DMS153 (cell line): ENCODE results near the gene CSF1R.
"Not testable (repeated sequence)": the region's sequence is repeated elsewhere in the genome, so short reads cannot be mapped to it uniquely, and the experiment has no call there.

ENCODE experiments used
- DNase-seq: peaks from one replicate; lab custom pipeline; 2025; lab: John Stamatoyannopoulos, UW

CSF1R gene

DNA sequence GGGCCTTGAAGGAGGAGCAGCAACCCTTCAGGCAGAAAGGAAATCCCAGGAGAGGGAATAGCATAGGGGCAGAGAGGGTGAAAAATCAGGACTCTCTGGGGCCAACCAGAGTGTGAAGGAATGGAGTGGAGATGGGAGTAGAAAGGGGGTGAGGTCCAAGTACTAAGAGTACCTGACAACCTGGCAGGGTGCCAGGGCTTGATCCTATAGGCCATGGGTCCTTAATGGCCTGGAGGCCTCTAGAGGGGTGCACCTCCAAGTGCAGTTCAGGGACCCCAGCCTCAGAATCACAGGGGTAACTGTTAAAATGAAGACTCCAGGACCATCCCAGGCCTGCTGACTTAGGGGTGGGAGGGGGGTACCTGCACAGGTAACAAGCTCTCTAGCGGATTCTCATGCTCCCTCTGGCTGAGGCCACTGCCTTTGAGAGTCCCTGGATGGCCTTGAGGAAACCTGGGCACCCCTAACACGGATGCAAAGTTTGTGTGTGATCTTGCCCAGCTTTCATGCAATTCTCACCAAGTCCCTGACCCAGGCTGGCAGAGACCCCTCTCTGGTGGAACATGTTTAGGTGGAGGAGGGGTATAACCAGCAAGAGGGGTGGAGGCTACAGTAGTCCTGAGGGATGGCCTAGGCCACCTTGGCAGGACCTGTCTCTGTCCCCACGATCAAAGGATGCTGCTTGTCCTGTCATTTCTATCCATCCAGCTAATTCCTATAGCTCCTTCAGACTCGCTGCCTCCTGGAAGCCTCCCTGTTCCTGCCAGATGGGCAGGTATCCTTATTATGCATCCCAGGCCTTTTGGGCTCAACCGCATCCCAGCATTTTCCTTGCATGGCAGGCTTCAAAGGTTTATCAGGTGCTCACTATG is 17.6 kb upstream of the CSF1R start:
- no peak for DNase-seq

DNA sequence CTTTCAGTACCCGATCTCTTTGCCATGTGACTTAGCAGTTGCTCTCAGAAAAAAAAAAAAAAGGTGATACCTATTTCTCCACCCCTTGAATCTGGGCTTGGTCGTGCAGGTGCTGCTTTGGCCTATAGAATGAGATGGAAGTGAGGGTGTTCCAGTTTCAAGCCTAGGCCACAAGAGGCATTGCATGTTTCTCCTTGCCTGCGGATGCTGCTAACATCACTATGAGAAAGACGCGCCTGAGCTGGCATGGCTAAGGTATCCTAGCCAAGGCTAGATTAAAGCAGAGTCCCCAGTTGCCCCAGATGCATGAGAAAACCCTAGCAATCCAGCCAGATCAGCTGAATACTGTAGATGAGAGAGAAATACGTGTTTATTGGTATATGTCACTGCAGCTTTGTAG is 14.7 kb upstream of the CSF1R start:
- DNase-seq, result no peak

DNA sequence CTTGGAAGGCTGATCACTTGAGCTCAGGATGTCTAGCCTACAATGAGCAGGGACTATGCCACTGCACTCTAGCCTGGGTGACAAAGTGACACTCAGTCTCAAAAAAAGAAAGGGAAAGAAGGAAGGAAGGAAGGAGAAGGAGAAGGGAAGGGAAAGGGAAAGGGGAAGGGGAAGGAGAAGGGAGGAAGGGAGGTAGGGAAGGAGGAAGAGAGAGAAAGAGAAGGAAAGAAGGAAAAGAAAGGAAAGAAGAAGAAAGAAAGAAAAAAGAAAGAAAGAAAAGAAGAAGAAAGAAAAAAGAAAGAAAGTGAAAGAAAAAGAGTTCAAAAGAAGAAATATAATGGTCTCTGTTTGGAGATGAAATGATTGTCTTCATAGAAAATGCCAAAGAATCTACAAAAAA is 10.8 kb upstream of the CSF1R start:
- no peak for DNase-seq

DNA sequence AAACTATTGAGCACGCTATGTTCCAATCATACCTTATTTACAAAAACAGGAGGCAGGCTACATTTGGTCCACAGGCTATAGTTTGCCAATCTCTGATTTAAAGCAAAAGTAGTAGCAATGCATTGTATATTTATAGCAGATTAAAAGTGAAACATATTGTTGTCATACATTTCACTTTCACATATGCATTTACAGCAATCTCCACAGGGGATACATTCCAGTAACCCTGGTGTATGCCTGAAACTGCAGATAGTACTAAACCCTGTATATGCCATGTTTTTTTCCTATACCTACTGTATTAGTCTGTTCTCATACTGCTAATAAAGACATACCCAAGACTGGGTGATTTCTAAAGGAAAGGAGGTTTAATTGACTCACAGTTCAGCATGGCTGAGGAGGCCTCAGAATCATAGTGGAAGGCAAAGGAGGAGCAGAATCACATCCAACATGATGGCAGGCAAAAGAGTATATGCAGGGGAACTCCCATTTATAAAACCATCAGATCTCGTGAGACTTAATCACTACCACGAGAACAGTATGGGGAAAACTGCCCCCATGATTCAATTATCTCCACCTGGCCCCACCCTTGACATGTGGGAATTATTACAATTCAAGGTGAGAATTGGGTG is 5.9 kb upstream of the CSF1R start:
- no peak for DNase-seq

DNA sequence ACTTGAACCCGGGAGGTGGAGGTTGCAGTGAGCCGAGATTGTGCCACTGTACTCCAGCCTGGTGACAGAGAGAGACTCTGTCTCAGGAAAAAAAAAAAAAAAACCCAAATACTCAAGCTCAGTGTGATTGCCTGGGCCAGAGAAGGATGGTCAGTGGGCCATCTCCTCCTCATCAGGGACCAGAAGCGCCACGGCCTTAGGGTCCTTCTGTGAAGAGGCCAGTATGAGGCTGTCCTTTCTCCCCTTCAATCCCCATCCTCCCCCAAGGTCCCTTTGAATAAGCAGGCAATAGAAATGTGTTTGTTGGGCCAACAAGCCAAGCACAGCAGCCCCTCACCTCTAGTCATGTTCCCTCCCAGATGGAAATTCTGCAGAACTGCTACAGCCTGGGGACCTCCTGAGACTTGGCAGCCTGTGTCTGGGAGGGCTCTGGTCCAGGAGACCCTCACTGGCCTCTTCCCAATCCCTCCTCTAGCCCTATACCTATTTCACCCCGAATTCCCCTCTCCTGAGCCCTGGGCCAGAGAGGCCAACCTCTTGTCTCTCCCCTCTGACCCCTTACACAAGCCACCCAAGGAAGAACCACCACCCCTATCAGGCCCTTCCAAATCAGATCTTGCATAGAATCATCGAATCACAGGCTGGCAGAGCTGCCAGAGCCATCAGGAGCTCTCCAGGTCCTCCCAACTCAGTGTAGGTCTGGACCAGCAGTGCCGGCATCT is 1.0 kb downstream of the CSF1R start:
- no peak for DNase-seq

DNA sequence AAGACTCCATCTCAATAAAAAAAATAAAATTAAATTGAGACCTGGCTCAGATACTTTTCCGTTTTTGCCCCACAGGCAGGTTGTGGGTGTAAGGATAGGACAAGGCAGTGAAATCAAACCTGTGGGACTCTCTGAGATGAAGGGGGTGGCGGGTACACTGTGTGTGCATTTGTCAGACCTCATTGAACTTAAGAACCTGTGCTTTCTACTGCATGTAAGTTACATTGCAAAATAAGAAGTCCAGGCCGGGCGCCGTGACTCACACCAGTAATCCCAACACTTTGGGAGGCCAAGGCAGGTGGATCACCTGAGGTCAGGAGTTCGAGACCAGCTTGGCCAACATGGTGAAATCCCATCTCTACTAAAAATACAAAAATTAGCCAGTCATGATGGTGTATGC is 1.6 kb downstream of the CSF1R start:
- DNase-seq, result not testable (repeated sequence)

DNA sequence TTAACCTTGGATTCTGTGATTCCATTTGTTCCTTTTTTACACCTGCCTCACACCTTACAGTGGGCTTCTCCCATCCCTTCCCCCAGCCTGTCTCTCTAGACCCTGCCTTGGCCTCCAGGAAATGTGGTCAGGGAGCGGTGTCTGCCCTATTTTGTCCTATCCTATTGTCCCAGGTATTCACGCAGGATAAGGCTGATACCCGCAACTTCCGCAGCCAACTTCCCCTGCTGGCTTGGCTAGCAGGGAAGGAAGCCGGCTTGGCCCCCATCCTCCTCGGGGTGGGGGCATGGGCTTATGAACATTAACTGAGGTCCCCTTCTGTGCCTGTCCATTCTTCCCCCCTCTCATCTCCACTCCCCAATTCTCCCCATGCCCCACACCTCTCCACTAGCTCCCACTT is 3.5 kb downstream of the CSF1R start:
- DNase-seq, result no peak

DNA sequence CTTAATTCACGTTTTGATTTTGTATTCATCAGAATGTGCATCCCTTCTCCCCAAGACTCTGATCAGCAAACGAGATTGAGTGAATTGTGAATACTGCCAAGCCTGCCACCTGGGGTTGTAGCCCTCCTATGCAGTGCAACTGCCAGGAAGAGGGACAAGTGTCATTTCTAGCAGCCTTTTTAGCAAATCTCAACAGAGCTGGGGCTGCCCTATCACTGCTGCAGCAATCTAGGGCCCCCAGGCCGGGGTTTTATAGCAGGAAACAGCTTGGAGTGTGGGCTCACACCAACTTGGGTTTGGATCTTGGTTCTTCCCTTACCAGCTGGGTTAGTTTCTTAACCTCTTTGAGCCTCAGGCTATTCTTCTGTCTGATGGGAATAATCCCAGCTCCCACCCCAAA is 4.0 kb downstream of the CSF1R start:
- no peak for DNase-seq

DNA sequence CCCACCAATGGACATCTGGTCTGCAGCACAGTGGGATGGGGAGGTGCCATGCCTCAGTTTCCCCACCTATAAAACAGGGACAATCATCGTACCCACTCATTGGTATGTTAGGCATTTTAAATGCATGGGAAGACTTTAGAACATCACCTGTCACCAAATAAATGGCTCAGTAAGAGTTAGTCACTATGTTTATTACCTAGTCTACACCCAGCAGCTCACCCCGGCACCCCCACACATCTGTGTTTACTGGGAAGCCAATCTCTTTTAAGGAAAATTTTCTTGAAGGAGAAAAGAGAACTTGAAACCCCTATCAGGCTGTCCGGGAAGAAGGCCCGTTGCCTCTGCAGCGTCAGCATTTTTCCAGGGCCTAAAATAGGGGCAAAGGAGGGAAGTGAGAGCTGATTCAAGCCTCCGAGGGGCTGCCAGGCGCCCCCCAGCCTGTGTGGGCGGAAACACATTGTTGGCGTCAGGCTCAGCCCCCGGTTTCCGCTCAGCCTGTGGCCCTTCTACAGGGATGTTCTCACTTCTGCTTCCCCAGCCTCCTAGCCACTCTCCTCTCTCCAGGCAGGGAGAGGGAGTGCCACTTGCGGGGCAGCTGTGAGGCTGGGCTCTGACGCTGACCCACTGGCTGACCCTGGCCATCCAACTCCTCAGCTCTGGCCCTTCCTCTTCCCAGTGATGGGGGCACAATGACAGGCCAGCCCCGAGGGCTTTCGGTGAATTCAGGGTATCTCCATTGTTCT is 4.6 kb downstream of the CSF1R start:
- DNase-seq, result no peak

DNA sequence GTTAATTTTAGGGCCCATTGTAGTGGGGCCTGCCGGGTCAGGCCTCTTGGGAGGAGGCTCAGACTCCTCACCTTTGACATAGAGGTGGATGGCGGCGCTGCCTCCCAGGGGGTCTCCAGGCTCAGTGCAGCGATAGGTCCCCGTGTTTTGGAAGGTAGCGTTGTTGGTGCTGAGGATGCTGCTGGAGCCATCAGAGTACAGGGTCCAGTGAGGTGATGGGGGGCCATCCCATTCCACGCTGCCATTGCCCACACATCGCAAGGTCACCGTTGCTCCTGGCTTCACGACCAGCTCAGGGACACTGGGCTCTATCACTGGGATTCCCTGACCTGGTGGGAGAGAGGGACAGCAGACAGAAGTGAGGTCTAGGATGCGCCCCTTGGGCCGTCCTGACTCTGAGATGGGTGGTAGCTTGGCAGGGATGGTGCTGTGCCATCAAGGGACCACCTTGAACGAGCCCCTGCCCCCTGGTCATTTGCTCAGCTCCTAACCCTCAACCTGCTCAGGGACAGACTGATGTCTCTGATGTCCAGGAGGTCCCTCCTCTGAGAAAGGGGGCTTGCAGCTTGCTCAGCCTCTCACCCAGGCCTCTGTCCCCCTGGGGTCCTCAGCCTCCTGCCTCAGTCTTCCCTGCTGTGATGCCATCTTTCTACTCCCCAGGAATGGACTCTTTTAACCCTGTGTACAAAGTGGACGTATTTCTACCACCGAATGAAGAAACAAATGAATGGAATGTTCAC is 5.5 kb downstream of the CSF1R start:
- no peak for DNase-seq

DNA sequence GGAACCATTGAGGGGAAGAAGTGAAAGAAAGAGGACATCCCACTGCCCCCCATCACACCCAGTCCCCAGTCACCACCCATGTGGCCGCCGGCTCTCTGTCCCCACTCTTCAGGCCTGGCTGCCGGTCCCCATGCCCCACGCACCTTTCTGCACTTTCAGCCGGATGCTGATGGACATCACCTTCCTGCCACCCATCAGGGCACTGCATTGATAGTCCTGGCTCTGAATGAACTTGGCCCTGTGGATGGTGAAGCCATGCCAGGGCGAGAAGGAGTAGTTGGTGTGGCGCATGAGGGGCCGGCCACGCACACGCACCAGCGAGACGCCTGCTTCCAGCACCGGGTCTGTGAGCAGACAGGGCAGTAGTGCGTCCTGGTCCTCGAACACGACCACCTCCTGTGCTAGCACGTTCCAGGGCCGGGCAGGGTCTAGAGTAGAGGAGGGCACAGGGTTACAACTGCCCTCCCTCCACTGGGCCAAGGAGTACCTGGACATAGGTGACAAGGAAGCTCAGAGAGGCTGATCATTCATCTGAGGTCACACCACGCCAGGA is 6.4 kb downstream of the CSF1R start:
- no peak for DNase-seq

DNA sequence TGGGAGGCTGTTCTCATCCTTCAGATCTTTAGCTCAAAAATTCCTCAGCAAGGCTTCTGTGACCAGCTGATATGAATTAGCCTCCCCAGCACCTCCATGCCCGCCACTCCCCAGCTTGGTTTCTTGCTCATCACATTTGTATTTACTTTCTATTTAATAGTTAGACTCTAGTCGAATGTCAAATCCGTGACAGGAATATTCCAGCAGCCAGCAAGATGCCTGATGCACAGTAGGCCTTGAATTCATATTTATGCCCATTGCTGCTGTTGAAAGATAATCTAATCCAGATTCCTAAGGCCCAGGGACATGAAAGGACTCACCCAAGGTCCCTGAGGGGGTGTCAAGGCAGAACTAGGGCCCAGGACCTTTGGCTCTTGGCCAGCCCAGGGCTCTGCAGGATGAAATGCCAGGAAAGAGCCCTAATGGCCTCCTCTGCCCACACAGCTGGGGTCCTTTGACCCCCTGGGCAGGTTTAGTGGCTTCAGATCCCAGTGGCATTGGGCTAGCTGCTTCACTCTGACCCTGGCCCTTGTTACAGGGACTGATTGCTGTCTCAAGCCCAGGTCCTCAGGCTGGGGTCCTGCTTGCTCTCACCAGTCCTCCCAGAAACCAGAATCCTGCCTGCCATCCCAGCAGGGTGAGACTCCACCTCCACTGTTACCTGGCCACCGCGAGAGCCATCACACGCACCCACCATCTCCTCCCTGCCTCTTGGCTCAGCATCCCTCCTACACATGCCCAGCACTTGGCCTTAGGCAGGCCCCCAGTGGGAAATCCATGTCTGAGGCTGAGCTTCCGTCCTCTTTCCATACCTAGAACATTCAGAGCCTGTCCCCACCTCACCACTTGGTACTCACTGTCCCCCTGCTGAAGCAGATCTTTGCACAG is 7.3 kb downstream of the CSF1R start:
- no peak for DNase-seq

DNA sequence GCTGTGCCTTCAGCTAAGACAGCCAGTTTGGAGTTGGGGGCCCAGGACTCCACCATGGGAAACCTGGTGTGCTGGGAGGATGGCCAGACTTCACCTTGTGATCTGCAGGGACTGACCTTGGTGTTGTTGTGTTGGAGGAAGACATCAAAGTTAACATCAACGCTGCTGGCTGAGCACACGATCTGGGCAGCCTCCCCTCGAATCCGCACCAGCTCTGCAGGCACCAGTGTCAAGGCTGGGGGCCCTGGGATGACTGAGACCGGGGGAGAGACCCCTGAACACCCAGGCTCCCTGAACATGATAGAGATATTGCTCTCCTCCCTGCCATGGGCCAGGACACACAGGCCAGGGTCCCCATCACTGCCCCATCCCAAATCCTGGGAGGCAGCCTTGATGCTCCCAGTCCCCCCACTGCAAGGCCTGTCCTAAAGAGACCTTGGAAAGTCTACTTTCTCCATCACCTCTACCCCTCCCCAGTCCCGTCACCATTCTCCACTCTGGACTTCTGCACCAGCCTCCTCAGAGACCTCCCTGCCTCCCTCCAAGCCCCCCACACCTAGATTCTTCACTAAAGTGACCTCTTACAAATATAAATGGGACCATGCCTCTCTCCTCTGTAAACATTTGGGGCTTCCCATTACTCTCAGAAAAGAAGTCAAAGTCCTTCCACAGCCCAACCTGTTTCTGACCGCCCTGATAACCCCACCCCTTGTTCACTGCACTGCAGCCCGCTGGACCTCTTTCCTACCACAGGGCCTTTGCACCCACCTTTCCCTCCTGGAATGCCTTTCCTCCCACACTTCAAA is 8.2 kb downstream of the CSF1R start:
- DNase-seq, result no peak

DNA sequence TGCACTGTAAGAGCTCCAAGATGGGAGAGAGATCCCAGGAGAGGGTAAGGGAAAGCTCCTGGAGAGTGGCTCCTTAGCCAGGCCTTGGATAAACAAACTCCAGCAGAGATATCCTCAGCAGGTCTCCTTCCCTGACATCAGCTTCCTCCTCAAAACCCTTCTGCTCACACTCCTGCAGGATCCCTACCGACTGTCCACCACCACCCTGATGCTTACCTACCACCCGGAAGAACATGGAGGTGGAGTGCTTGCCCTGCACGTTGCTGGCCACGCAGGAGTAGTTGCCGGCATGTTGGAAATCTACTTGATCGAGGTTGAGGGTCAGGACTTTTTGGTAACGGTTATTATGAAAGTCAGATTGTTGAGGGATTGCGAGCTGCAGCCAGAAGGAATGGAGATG is 9.3 kb downstream of the CSF1R start:
- DNase-seq, result no peak

DNA sequence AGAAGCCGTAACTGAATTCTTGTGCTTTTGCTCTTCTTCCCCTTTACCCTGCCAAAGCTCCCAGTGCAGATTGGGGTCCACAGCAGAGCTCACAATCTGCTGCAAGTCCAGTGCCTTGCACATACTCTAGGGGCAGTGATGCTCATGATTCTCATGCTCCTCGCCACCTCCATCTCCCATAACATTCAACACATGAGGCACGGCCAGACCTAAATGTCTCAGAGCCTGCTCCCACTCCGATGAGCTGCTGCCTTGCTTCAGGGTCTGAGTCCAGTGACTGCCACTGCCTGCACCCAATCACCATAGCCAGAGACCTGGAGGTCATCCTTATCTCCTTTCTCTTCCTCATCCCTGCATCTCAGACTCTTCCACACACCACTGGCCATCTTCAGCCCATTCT is 10.5 kb downstream of the CSF1R start:
- no peak for DNase-seq

DNA sequence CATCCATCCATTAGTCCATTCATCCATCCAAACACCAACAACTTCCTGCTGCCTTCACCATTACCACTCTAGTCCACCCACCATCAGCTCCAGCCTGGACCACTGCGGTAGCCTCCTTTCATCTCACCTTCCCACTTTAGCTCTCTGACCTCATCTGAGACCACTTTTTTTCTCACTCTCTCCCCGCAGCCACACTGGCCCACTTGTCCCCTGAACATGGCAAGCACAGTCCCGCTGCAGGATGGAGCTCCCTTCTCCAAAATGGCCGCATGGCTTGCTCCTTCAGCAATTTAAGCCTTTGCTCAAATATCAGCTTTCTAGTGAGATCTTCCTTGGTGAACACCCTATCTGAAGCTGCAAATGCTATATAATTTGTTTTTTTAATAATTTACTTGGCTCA is 11.1 kb downstream of the CSF1R start:
- DNase-seq, result no peak

DNA sequence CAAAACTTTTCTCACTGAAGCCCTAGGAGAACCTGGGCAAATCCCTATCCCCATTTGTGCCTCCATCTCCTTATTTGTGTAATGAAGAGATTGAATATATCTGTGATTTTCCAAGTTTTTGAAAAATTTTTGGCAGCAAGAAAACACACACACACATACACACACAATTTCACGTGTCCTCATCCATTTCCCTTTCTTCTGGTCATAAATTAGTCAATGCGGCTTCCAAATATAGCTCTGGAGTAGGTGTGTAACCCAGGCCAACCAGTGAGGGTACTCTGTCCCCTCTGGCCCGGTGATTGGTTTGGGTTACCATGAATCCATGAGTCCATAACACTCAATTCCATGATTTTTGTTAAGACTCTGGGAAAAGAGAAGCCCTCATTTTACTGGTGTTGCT is 12.7 kb downstream of the CSF1R start:
- no peak for DNase-seq

DNA sequence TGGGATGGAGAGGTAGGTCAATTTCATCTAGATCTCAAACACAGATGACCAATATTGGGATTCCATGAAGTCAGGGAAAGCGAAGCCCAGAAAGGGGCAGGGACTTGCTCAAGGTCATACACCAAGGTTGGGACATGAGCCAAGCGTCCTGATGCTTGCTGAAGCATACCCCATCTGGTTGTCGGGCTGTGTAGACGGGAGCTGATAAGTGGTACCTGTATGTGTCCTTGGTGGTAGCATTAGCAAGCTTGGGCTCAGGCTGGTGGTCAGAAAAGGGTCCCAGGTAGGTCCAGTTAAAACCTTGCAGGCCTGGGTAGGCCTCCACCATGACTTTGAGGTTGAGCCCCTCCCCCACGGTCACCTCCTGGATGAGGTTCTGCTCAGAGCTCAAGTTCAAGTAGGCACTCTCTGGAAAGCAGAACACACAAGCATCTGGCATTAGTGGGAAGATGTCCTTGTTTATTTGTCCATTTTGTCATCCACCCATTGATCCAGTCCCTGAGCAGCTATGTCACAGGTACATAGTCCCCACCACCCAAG is 13.2 kb downstream of the CSF1R start:
- no peak for DNase-seq

DNA sequence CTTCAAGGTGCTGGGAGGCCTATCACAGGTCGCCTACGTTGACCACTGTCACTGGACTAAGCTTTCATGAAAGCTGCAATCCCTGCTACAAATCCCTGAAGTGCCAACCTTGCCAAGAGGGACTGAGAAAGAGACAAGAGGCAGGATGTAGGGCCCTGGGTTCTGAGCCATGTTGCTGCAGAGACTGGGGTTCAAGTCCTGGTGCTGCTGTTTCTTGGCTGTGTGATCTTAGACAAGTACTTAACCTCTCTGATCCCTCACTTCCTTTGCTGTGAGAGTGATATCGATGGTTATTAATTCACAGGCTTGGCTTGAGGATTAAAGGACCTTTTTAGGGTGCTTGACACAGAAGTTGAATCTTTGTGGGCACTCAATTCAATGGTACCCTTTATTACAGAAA is 15.5 kb downstream of the CSF1R start:
- DNase-seq, result no peak
